SK-N-SH (cell line): ENCODE measurements around the gene PAXX. TPM values are rescaled to one million over a fixed set of nuclear protein-coding genes. Genes with fewer than 3 reads are reported as not detected.

Source experiments
- CTCF ChIA-PET: fragments of 300-600, 350-600 bp; formaldehyde crosslinking; extraction: SDS; loops from one replicate; lab custom pipeline; 2021; lab: Yijun Ruan, JAX
- POLR2A ChIA-PET: fragments of 350-600 bp; sonication (Branson Sonifier 250); formaldehyde crosslinking; extraction: SDS; loops from one replicate; lab custom pipeline; 2020; ENCODE audit warnings: antibody characterized with exemption, inconsistent platforms; lab: Yijun Ruan, JAX
- DNase-seq: peaks from one replicate; pipeline ENCODE4 v3.0.0; 2012
- H2AFZ ChIP-seq: fragments of 200-600 bp; sonication (generic); 2 replicates; pipeline ENCODE4 v1.8.1; 2016; ENCODE audit warnings: antibody characterized with exemption, mild to moderate bottlenecking, low read depth
- H3F3A ChIP-seq: fragments of 200-600 bp; sonication (generic); replicated peaks from 2 replicates; pipeline ENCODE3; 2016; ENCODE audit warnings: antibody characterized with exemption, mild to moderate bottlenecking; ENCODE audit not compliant: insufficient read depth
- H3K27ac ChIP-seq, 2 experiments: fragments of 200-500 bp in 1 of 2; fragments of 200-600 bp in 1 of 2; sonication (Bioruptor generic) in 1 of 2; sonication (generic), shearing (Covaris generic) in 1 of 2; 2 replicates each; pipeline versions ENCODE4 v1.5.1 to v1.6.1; 2014 to 2016; ENCODE audit warnings: low read depth in 2 of 2, inconsistent platforms in 1 of 2, low read length in 1 of 2, mild to moderate bottlenecking in 1 of 2, mixed read lengths in 1 of 2
- H3K27me3 ChIP-seq: fragments of 200-600 bp; sonication (generic), shearing (Covaris generic); 2 replicates; pipeline ENCODE4 v1.6.1; 2016; ENCODE audit warnings: mixed run types; ENCODE audit not compliant: insufficient read depth
- H3K36me3 ChIP-seq, 2 experiments: fragments of 200-500 bp in 1 of 2; fragments of 200-600 bp in 1 of 2; sonication (Bioruptor generic) in 1 of 2; sonication (generic) in 1 of 2; replicated peaks in 1 of 2; 2 replicates each; pipeline versions ENCODE3 to v1.5.1; 2014 to 2016; ENCODE audit warnings: low read length in 1 of 2, mild to moderate bottlenecking in 1 of 2; ENCODE audit not compliant: insufficient read depth in 2 of 2, control insufficient read depth in 1 of 2
- H3K4me1 ChIP-seq, 2 experiments: fragments of 200-500 bp in 1 of 2; fragments of 200-600 bp in 1 of 2; sonication (Bioruptor generic) in 1 of 2; sonication (generic), shearing (Covaris generic) in 1 of 2; 2 replicates each; pipeline versions ENCODE4 v1.5.1 to v1.6.1; 2014 to 2016; ENCODE audit warnings: low read depth in 1 of 2, low read length in 1 of 2, mixed run types in 1 of 2; ENCODE audit not compliant: insufficient read depth in 2 of 2, control insufficient read depth in 1 of 2
- H3K4me2 ChIP-seq: fragments of 200-600 bp; sonication (generic), shearing (Covaris generic); 2 replicates; pipeline ENCODE4 v1.6.1; 2017; ENCODE audit warnings: mixed run types
- H3K4me3 ChIP-seq, 2 experiments: fragments of 200-500 bp in 1 of 2; fragments of 200-600 bp in 1 of 2; sonication (Bioruptor generic) in 1 of 2; sonication (generic), shearing (Covaris generic) in 1 of 2; 2 replicates each; pipeline versions ENCODE4 v1.5.1 to v1.8.1; 2014 to 2016; ENCODE audit warnings: low read depth in 2 of 2, inconsistent platforms in 1 of 2, low read length in 1 of 2, mild to moderate bottlenecking in 1 of 2, mixed read lengths in 1 of 2, moderate library complexity in 1 of 2
- H3K79me2 ChIP-seq: fragments of 200-600 bp; sonication (generic); 2 replicates; pipeline ENCODE4 v1.8.1; 2017; ENCODE audit warnings: mild to moderate bottlenecking; ENCODE audit not compliant: insufficient read depth
- H3K9ac ChIP-seq: fragments of 200-600 bp; sonication (generic); 2 replicates; pipeline ENCODE4 v1.6.1; 2017; ENCODE audit warnings: mixed run types
- H3K9me2 ChIP-seq: fragments of 200-600 bp; sonication (generic); 2 replicates; pipeline ENCODE4 v1.6.1; 2017; ENCODE audit warnings: mixed run types
- H3K9me3 ChIP-seq: fragments of 200-600 bp; sonication (generic); 2 replicates; pipeline ENCODE4 v1.6.1; 2017; ENCODE audit warnings: mixed run types, mild to moderate bottlenecking, moderate library complexity
- H4K20me1 ChIP-seq: fragments of 200-600 bp; sonication (generic); 2 replicates; pipeline ENCODE4 v1.6.1; 2017; ENCODE audit warnings: mild to moderate bottlenecking, mixed run types; ENCODE audit not compliant: insufficient read depth
- EP300 ChIP-seq, 2 experiments: IDR thresholded peaks; 2 replicates each; pipeline versions ENCODE4 v1.4.0 to v1.6.1; 2012; ENCODE audit warnings: borderline replicate concordance in 1 of 2, low read depth in 1 of 2, low read length in 1 of 2
- EZH2phosphoT487 ChIP-seq: fragments of 200-600 bp; sonication (generic); IDR thresholded peaks from 2 replicates; pipeline ENCODE4 v1.6.1; 2017; ENCODE audit warnings: low read depth, mixed run types, mild to moderate bottlenecking, antibody characterized with exemption, moderate library complexity, borderline replicate concordance
- FOSL2 ChIP-seq: IDR thresholded peaks from 2 replicates; pipeline ENCODE4 v1.4.0; 2012; ENCODE audit warnings: low read depth, mild to moderate bottlenecking, moderate library complexity, borderline replicate concordance
- FOXJ3 ChIP-seq: sonication (generic); formaldehyde crosslinking; IDR thresholded peaks from 2 replicates; pipeline ENCODE4 v1.5.1; 2020; ENCODE audit warnings: mild to moderate bottlenecking, missing genetic modification reagents
- GATA2 ChIP-seq: sonication (generic); formaldehyde crosslinking; IDR thresholded peaks from 2 replicates; pipeline ENCODE4 v1.5.0; 2020; ENCODE audit warnings: mild to moderate bottlenecking, missing genetic modification reagents
- MXI1 ChIP-seq: IDR thresholded peaks from 2 replicates; pipeline ENCODE4 v1.6.1; 2012; ENCODE audit warnings: mild to moderate bottlenecking, low read depth, low read length, improper control_type of control experiment
- NFIC ChIP-seq: IDR thresholded peaks from 2 replicates; pipeline ENCODE4 v1.4.0; 2012; ENCODE audit warnings: borderline replicate concordance
- RAD21 ChIP-seq: IDR thresholded peaks from 2 replicates; pipeline ENCODE4 v1.6.1; 2012; ENCODE audit warnings: mild to moderate bottlenecking, low read length
- RCOR1 ChIP-seq: fragments of 150-350 bp; IDR thresholded peaks from 2 replicates; pipeline ENCODE4 v1.6.1; 2017; ENCODE audit warnings: antibody characterized with exemption, low read length
- SMC3 ChIP-seq: IDR thresholded peaks from 2 replicates; pipeline ENCODE4 v1.6.1; 2012; ENCODE audit warnings: low read depth, low read length, improper control_type of control experiment
- TAF1 ChIP-seq: IDR thresholded peaks from 2 replicates; pipeline ENCODE4 v1.6.1; 2012; ENCODE audit warnings: low read depth, mild to moderate bottlenecking, low read length, moderate library complexity, borderline replicate concordance
- TCF12 ChIP-seq: IDR thresholded peaks from 2 replicates; pipeline ENCODE4 v1.4.0; 2012
- TEAD4 ChIP-seq: IDR thresholded peaks from 2 replicates; pipeline ENCODE4 v1.4.0; 2012; ENCODE audit warnings: mild to moderate bottlenecking, borderline replicate concordance; ENCODE audit not compliant: insufficient read depth
- USF2 ChIP-seq: fragments of 150-350 bp; IDR thresholded peaks from 2 replicates; pipeline ENCODE4 v1.6.1; 2017; ENCODE audit warnings: antibody characterized with exemption, low read length, low read depth, borderline replicate concordance
- WGBS: methylation state at CpG from one replicate; pipeline ENCODE4 v1.1.6; 2017; ENCODE audit warnings: low lambda C conversion rate; 5-methylcytosine and 5-hydroxymethylcytosine counted together
- polyA plus RNA-seq, 3 experiments: library from polyadenylated mRNA; depleted of rRNA; stranded (reverse); fragments of >200 nt; gene quantifications; 2 replicates each; pipeline ENCODE4 v1.2.3, GENCODE V29; 2012
- TF ChIP-seq, protein P1 (sequence below): IDR thresholded peaks from 2 replicates; pipeline ENCODE4 v1.4.0; 2012; ENCODE audit warnings: low read depth
- TF ChIP-seq, protein P2 (sequence below): IDR thresholded peaks from 2 replicates; pipeline ENCODE4; 2012
- TF ChIP-seq, protein P3 (sequence below): IDR thresholded peaks from 2 replicates; pipeline ENCODE4 v1.4.0; 2012; ENCODE audit warnings: low read depth, borderline replicate concordance

PAXX gene
- polyA plus RNA-seq, 1 of the 3 experiments (the other 2 are of a cell fraction): 52.9 TPM

DNA sequence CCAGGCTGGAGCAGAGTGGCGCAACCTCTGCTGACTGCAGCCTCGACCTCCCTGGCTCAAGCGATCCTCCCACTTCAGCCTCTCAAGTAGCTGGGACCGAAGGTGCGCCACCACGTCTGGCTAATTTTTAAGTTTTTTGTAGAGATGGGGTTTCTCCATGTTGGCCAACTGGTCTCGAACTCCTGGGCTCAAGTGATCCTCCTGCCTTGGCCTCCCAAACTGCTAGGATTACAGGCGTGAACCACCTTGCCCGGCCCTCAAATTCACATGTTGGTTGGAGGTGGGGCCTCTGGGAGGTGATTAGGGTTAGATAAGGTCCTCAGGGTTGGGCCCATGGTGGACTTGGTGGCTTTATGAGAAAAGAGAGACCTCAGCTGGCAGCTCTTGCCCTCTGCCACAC, 30.1 kb upstream of the PAXX start:
- no peaks in the 10 kb centered on the region for H3K9me2 ChIP-seq
- POLR2A ChIA-PET: interaction anchor here (0.6 kb wide), 1 partner anchor 8 kb away, joined by 4 read pairs; no protein-coding TSS in a partner anchor
- H3K79me2 ChIP-seq: no peaks in the 10 kb centered on the region
- no peak overlapping the region for H3K9ac ChIP-seq
- 87% methylated on average over 9 of the region's 9 CpGs for WGBS
- no peak overlapping the region for H2AFZ ChIP-seq
- no peaks in the 10 kb centered on the region for H3F3A ChIP-seq
- H3K4me1 ChIP-seq: peaks cover 0 to 8% of the 10 kb centered on the region in 2 experiments; a peak in 1 of 4 replicates
- H3K27ac ChIP-seq: no peak overlapping the region
- TF ChIP-seq TCF12 (no peak), FOXJ3 (CRISPR knock-in tag) (no peak), MXI1 (no peak), FOSL2 (no peak), TEAD4 (no peak), EP300 (IDR thresholded peaks at IDR 0.05; ENCODE audit: borderline replicate concordance in 1 of 2, low read depth in 1 of 2, low read length in 1 of 2) (no peak)
- TF ChIP-seq, protein P1, sequence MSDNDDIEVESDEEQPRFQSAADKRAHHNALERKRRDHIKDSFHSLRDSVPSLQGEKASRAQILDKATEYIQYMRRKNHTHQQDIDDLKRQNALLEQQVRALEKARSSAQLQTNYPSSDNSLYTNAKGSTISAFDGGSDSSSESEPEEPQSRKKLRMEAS: no peak
- no peaks in the 10 kb centered on the region for H3K27me3 ChIP-seq
- no peaks in the 10 kb centered on the region for H4K20me1 ChIP-seq
- no peaks in the 10 kb centered on the region for H3K36me3 ChIP-seq
- H3K4me2 ChIP-seq: no peak overlapping the region
- no peak overlapping the region for H3K4me3 ChIP-seq
- DNase-seq: no peak
- H3K9me3 ChIP-seq: no peaks in the 10 kb centered on the region
- CTCF ChIA-PET: interaction anchor here (1.0 to 1.6 kb wide), 2 partner anchors 9 to 18 kb away, joined by 4 to 6 read pairs; partner anchors contain the start of genes C8G and FBXW5

DNA sequence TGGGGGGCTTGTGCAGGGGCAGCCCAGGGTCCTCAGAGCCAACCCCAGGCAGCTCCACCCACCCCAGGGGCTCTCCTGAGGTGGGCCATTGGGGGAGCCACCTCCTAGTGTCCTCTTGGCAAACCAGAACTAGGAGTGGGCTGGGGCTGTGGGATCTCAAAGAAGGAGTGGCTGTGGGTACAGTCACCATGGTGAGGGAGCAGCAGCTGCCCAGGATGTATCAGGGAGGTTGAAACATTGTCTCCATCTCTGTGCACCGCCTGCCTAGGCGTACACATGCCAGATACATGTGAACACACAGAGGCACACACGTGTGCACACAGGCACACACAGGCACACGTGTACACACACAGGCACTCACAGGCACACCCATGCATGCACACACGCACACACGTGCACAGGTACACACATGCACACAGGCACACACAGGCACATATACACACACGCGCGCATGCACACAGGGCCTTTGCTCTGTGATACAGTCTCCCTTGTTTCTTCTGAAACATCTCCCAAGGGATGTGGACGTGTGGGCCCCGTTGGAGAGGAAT, 29.4 kb upstream of the PAXX start:
- Histone ChIP-seq H3K9ac (no peak overlapping the region), H3K27me3 (no peaks in the 10 kb centered on the region), H3K9me3 (no peaks in the 10 kb centered on the region), H3K36me3 (no peaks in the 10 kb centered on the region), H3F3A (no peaks in the 10 kb centered on the region), H2AFZ (no peak overlapping the region), H3K27ac (no peak overlapping the region), H3K4me2 (no peak overlapping the region)
- CTCF ChIA-PET: interaction anchor here (0.6 to 1.6 kb wide), 3 partner anchors 8 to 68 kb away, joined by 3 to 6 read pairs (median 4); partner anchors contain the start of genes C8G and FBXW5
- no peak for TF ChIP-seq EZH2phosphoT487
- TF ChIP-seq FOSL2: no peak
- TF ChIP-seq GATA2: no peak
- no peak for TF ChIP-seq TCF12
- no peak for TF ChIP-seq RAD21
- TF ChIP-seq, all 33 proteins: peak for 0
- Histone ChIP-seq H3K4me1 (peaks cover 0 to 8% of the 10 kb centered on the region in 2 experiments; a peak in 1 of 4 replicates), H3K79me2 (no peaks in the 10 kb centered on the region), H4K20me1 (no peaks in the 10 kb centered on the region), H3K9me2 (no peaks in the 10 kb centered on the region), H3K4me3 (no peak overlapping the region)
- POLR2A ChIA-PET: interaction anchor here (0.6 kb wide), 1 partner anchor 8 kb away, joined by 4 read pairs; no protein-coding TSS in a partner anchor
- 83% methylated on average over 9 of the region's 11 CpGs for WGBS
- no peak for DNase-seq

- Histone ChIP-seq H3K9me2 (no peaks in the 10 kb centered on the region), H3F3A (no peaks in the 10 kb centered on the region), H3K36me3 (no peaks in the 10 kb centered on the region), H3K27ac (no peak overlapping the region), H3K79me2 (no peaks in the 10 kb centered on the region), H2AFZ (no peak overlapping the region), H3K9me3 (no peaks in the 10 kb centered on the region), H3K27me3 (no peaks in the 10 kb centered on the region), H3K9ac (no peak overlapping the region), H3K4me1 (peaks cover 0 to 8% of the 10 kb centered on the region in 2 experiments; a peak in 1 of 4 replicates), H4K20me1 (no peaks in the 10 kb centered on the region), H3K4me3 (no peak overlapping the region), H3K4me2 (no peak overlapping the region)
- ChIA-PET CTCF (interaction anchor here (0.6 to 1.9 kb wide), 3 partner anchors 19 to 68 kb away, joined by 3 to 7 read pairs (median 6); partner anchors contain the start of genes C8G and FBXW5), POLR2A (no interaction called here)
- DNase-seq: no peak
- 79% methylated on average over 14 of the region's 15 CpGs for WGBS
- no peak for TF ChIP-seq TAF1
- no peak for TF ChIP-seq NFIC
- no peak for TF ChIP-seq EZH2phosphoT487
- TF ChIP-seq, protein P2, sequence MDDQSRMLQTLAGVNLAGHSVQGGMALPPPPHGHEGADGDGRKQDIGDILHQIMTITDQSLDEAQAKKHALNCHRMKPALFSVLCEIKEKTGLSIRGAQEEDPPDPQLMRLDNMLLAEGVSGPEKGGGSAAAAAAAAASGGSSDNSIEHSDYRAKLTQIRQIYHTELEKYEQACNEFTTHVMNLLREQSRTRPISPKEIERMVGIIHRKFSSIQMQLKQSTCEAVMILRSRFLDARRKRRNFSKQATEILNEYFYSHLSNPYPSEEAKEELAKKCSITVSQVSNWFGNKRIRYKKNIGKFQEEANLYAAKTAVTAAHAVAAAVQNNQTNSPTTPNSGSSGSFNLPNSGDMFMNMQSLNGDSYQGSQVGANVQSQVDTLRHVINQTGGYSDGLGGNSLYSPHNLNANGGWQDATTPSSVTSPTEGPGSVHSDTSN: no peak
- TF ChIP-seq, protein P3, sequence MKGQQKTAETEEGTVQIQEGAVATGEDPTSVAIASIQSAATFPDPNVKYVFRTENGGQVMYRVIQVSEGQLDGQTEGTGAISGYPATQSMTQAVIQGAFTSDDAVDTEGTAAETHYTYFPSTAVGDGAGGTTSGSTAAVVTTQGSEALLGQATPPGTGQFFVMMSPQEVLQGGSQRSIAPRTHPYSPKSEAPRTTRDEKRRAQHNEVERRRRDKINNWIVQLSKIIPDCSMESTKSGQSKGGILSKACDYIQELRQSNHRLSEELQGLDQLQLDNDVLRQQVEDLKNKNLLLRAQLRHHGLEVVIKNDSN: no peak
- TF ChIP-seq SMC3: no peak
- TF ChIP-seq RCOR1: no peak
- TF ChIP-seq USF2: no peak
- TF ChIP-seq MXI1: no peak
Observed at GRCh38 chr9:136963341-136963740, 28.9 kb upstream of the PAXX start.
